Upper lobe of left lung (tissue), 4 donors: Measurements from ENCODE around the gene LCN9.

Source experiments
- CTCF ChIP-seq, 6 experiments: fragments of 450-650 bp in 4 of 6; fragments of 200-600 bp in 2 of 6; sonication (generic) in 2 of 6; IDR thresholded peaks; one replicate each; pipeline ENCODE4 v1.5.1; 2016 to 2019; ENCODE audit warnings: antibody characterized with exemption in 6 of 6
- POLR2A ChIP-seq, 4 donors: fragments of 450-650 bp; IDR thresholded peaks; one replicate each; pipeline ENCODE4 v1.5.1; 2016 to 2017; ENCODE audit warnings: antibody characterized with exemption in 4 of 4, mild to moderate bottlenecking in 2 of 4

- TF ChIP-seq CTCF (IDR thresholded peaks at IDR 0.05) (no peak), POLR2A (IDR thresholded peaks at IDR 0.05) (no peak)
Observed at GRCh38 chr9:135673941-135674340, 10.8 kb downstream of the LCN9 start.
